HG02938 (cell line): ENCODE results near the gene TUBA4A.
"Not testable (repeated sequence)": the region's sequence is repeated elsewhere in the genome, so short reads cannot be mapped to it uniquely, and the experiment has no call there.

Experiments
- ATAC-seq: cut with Tn5 transposase; IDR thresholded peaks from one replicate; pipeline ENCODE4 v1.9.1; 2021; ENCODE audit warnings: mild to moderate bottlenecking, moderate library complexity; ENCODE audit not compliant: unreplicated experiment

TUBA4A gene

DNA sequence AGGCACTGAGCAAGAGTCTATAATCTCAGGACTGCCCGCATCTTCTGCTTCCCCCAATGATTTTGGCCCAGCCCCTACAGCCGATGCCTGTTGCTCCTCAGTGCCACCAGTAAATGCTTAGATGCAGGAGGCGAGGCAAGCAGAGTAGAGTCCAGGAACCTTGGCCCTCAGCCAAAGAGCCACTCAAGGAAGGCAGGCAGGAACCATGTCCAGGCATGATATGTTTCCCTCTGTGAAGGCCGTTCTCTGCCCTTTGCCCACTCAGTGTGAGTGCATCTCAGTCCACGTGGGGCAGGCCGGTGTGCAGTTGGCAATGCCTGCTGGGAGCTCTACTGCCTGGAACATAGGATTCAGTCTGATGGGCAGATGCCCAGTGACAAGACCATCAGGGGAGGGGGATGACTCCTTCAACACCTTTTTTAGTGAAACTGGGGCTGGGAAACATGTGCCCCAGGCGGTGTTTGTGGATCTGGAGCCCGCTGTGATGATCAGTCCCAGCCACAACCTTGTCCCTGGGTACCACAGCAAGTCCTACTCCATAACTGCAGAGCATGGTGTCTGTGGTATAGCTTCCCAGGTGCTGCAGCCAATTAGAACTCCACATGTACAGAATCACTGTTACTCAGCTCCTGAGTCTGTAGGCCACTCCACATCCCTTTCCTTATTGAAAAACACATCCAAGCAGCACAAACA is 15.8 kb upstream of the TUBA4A start:
- no peak for ATAC-seq

DNA sequence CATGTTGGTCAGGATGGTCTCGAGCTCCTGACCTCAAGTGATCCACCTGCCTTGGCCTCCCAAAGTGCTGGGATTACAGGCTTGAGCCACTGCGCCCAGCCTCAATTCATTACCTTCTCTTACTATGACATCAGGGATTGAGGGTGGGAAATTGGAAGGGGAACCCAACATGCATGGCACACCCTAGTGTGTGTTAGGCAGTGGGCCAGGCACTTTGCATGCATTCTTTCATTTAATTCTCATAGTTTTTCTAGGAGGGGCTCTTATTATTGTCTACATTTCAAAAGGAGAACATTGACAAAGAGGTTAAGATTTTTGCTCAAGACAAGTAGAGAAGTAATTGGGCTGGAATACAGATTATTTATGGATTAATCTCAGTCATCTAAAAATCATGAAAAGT is 14.6 kb upstream of the TUBA4A start:
- ATAC-seq = no peak

DNA sequence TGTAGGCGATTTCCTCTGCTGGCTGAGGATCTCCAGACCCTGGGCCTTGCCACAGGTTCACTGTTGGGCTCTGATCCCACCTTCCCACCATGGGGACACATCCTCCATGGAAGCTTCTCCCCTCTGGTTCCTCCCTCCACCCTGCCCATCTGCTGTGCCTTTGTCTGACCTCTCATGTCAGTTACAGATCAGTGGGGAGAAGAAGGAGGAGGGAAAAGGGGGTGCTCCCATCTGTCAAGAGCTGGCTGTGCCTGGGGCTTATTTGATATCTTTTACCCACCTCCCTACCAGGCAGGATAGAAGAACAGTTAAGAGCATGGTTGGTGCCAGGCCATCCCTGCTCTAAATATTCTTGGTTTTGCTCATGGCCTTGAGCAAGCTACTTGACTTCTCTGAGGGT is 13.2 kb upstream of the TUBA4A start:
- no peak for ATAC-seq

DNA sequence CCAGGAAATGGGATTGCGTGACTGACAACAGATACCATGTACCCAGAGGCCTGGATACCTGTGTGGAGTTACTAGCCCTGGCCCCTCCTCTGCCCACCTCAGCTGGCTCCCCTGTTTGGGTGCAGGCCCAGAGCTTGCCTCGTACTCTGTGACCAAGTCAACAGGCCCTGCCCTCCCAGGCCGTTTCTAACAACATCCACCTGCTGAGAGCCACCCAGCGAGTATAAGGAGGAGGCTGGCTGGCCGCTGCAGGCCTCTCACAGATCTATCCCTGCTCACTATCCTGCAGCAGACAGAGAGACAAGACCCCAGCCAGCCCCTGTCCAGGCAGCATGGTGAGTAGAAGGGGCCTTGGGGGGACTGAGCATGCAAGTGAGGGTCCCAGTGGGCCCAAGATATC is 12.5 kb upstream of the TUBA4A start:
- ATAC-seq = no peak

GRCh38 chr2:219261024-219261855 is 7.5 kb upstream of the TUBA4A start:
- ATAC-seq = no peak

DNA sequence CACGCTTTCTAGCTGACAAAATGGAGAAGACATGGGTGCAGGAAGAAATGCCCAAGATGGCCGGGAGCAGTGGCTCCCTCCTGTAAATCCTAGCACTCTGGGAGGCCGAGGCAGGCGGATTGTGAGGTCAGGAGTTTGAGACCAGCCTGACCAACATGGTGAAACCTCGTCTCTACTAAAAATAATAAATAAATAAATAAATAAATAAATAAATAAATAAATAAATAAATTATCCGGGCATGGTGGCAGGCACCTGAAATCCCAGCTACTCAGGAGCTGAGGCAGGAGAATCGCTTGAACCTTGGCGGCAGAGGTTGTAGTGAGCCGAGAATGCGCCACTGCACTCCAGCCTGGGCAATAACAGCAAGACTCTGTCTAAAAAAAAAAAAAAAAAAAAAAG is 5.2 kb upstream of the TUBA4A start:
- ATAC-seq = not testable (repeated sequence)

DNA sequence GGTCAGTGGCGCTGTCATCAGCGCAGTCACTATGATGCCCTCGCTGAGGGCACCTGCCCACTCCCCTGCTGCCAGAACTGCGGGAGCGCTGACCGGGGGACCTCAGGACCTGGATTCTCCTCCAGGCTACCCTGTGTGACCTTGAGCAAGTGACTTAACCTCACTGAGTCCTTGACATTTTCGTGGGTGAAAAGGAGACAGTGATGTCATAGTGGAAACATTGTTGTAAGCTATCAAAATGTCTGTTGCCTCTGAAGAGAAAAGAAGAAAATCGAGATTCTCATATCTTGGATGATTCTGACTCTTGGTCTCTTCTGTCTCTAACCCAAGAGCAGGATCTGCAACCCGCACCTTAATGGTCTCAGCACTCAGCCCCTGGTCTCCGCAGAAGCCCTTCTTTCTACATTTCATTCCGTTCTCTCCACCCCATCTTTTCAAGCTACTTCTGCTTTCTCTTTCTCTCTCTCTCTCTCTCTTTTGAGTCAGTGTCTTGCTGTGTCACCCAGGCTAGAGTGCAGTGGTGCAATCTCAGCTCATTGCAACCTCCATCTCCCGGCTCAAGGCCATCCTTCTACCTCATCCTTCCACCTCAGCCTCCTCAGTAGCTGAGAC is 978 bp upstream of the TUBA4A start:
- ATAC-seq = peak; percentile 33

GRCh38 chr2:219252900-219253752 is 592 bp downstream of the TUBA4A start, which contains the start of gene TUBA4B:
Gene TUBA4B (plus strand): TSS chr2:219253243. CDS start chr2:219253408, 165 bp downstream.
- peak; percentile 12 for ATAC-seq

- no peak for ATAC-seq
Observed at GRCh38 chr2:219252570-219252899, 1.2 kb downstream of the TUBA4A start.

GRCh38 chr2:219252084-219252483 is 1.6 kb downstream of the TUBA4A start:
- no peak for ATAC-seq

GRCh38 chr2:219251656-219252055 is 2.1 kb downstream of the TUBA4A start:
- ATAC-seq = no peak

- ATAC-seq = no peak
Observed at GRCh38 chr2:219250049-219250781, 3.5 kb downstream of the TUBA4A start.

DNA sequence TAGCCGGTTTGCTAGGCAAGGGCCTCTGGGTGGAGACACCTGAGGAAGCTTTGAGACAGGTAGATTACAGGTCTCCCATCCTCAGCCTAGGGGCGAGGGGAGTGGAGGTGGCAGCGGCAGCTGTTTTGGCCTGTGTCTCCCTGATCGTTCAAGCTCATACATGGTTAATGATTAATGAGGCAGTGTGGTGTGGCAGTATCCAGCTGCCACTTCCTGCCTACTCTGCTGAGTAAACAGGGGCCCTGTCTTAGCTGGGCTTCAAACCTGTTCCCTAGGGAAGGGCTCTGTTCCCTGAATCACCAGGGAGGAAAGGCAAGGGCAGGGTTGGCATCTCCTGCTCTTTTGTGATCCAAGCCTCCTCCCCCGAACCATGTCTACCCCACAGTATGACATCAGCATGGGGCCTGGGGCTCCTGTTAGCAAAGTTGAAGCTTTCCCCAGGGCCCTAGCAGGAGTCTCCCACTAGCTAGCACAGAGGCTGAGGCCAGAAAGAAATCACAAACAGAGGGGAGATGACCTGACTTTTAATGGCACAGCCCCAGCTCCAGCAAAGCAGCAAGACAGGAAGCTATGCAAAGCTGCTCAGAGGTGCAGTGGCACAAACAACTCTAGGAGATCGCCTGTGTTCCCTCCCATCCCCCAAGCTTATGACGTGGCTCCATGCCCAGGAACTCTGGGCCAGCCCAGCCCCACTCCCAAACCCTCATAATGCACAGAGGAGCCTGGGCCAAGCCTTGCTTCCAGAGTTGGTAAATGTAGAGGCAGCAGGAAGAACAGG is 4.3 kb downstream of the TUBA4A start:
- ATAC-seq = peak; percentile 47

- no peak for ATAC-seq
Observed at GRCh38 chr2:219248845-219249202, 4.9 kb downstream of the TUBA4A start.

DNA sequence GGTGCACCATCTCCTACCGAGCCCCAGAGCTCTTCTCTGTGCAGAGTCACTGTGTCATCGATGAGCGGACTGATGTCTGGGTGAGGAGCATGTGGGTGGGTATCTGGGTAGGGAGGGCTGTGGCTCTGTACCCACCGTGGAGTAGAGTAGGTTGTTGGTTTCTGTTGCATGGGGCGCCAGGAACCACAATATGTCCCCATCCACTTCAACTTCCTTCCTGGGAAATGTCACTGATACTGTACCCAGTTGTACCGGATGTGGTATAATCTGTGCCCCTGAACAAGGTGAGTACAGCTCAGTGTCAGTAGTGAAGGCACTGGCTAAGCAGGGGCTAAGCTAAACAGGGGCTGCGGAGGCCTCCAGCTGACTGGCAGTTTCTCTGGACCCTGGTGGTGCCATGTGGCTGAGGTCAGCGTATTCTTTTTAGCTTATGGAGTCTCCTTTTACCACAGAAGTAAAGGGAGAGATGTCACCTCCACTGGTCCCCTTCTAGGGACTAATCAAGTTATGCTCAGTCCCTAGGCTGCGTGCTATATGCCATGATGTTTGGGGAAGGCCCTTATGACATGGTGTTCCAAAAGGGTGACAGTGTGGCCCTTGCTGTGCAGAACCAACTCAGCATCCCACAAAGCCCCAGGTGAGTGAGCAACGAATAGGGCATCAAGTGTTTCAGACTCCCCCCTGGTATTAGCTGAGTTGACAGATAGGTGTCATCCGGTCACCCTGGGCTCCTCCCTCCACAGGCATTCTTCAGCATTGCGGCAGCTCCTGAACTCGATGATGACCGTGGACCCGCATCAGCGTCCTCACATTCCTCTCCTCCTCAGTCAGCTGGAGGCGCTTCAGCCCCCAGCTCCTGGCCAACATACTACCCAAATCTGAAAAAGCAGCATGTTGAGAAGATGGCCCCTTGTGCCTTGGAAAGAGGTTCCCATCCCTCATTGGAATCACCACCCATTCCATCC is 5.8 kb downstream of the TUBA4A start:
- ATAC-seq = no peak

DNA sequence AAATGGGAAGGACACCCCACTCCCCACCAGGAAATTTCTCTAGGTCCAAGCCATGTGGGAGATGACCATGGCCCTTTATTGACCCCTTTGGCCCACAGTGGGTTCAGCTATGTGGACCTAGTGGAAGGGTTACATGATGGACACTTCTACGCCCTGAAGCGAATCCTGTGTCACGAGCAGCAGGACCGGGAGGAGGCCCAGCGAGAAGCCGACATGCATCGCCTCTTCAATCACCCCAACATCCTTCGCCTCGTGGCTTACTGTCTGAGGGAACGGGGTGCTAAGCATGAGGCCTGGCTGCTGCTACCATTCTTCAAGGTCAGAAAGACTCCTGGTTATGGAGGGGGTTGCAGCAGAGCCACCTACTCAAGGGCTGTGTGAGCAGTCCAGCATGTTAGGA is 7.2 kb downstream of the TUBA4A start:
- ATAC-seq = no peak

DNA sequence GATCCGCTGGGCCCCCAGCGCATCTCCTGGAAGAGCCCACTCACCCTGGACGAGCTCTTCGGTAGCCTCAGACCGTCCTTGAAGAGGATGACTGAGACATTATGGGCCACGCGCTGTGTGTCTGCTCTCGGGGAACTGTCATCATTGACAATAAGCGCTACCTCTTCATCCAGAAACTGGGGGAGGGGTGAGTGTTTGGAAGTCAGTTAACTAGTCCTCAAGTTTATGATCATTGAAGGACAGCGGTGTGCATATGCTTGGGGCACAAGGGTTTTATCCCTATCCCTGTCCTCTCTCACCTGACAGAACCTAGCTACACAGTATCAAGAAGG is 7.9 kb downstream of the TUBA4A start:
- no peak for ATAC-seq

DNA sequence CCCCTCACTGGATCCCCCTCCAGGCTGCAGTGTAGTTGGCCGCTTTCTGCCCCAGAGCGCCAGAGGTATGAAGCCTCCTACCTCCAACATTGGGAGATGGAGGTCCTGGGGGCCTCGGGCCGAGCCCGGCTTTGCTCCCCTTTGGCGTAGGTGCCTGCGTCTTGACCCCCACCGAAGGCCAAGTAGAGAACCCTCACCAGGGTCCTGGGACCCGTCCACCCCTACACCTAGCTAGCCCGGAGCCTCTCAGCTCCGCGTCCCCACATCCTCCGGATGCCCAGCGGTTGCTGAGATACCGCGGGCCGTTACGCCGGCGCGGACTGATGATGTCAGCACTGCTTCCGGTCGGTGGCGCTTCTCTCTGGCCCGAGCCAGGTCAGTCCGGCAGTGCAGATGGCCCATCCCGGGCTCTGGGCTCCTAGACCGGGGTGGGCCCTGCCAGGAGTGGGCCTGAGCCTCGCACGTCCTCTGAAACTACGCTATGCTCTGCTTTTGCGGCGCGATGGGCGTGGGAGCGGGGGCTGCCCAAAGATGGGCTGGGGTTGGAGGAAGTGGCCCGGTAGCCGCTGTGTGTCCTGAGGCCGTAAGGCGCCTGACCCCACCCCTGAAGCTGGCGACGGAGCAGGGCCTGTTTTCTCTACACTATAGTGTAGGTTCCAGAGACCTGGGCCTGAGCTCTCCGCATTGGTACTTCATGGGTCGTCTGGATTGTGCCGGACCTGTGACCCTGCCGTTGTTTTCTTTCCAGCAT is 8.4 kb downstream of the TUBA4A start, which contains the start of the genes GLB1L and STK16:
Gene GLB1L, minus strand, starts transcription at position 297 of the 751 bp plus-strand sequence. CDS start 1,871 bp downstream, outside the sequence.
Gene STK16, plus strand, starts transcription at position 332 of the 751 bp plus-strand sequence. CDS start 521 bp downstream, outside the sequence.
- peak; percentile 64 for ATAC-seq
